NCI-H526 (cell line): ENCODE data around the gene GPM6B.

Source experiments
- DNase-seq, 2 experiments: peaks; one replicate each; lab custom pipeline; 2025; lab: John Stamatoyannopoulos, UW

Gene GPM6B

DNA sequence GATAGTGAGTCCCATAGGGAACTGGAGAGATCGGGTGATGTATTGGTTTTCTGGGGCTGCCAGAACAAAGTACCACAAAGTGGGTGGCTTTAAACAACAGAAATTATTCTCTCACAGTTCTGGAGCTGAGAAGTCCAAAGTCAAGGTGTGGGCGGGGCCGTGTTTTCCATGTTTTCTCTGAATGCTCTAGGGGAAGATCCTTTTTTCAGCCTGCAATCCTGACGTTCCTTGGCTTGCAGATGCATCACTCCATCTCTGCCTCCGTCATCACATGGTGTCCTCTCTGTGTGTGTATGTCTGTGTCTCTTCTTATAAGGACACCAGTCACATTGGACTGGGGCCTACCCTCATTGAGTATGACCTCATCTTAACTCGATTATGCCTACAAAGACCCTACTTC, 7.9 kb upstream of the GPM6B start:
- no peak for DNase-seq

GRCh38 chrX:13821738-13822137, 4.8 kb upstream of the GPM6B start:
- DNase-seq, result no peak

GRCh38 chrX:13816176-13816575, 717 bp downstream of the GPM6B start:
- DNase-seq, result no peak

DNA sequence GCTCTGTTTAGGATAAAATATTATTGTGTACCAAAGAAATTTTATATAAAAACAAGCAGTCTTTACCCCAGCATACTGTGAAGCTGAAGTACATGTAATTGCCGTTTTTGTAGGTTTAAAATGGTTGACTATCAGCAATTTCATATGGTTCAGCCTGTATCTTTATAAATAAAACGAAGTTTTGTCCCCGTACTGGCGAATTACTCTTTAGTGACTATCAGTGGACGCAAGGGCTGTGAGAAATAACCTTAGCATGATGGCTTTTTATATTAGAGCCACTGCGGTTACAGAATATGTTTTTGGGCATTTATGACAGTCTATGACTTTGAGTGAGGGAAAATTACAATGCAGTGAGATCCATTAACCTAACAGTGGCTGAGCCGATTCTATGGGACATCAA, 1.2 kb downstream of the GPM6B start:
- DNase-seq, result no peak

DNA sequence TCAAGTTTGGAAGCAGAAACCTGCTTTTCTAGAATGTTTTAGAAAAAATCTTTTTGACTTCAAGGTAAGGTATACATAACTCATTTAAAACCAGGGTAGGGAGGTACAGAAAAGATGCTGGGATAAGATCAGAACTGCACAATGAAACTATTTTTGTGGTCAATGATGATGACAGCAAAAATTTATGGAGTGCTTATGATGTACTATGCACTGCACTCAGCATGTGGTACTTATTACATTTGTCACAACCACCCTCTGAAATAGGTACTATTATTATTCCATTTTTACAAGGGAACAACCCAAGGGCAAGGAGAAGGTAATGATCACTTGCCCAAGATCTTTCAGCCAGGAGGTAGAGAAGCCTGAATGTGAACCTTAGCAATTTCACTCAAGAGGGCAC, 8.0 kb downstream of the GPM6B start:
- no peak for DNase-seq

DNA sequence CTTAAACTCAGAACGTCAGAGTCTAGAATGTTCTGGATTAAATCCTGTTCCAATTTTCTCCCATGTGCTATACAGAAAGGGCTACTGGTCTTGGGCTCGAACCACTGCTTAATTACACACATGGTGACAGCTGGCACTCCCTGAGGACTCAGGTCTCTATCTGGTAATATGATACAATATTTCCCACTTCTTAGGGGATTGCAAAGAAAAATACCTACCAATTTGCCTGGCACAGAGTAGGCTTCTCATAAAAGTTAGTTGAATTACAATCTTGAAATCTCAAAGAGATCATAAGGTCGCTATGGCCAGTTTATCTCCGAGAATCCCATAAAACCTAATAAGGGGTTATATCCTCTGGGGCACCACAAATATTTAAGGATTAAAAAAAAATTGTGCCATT, 8.6 kb downstream of the GPM6B start:
- no peak for DNase-seq

- no peak for DNase-seq
Measured at GRCh38 chrX:13805241-13805640, 11.7 kb downstream of the GPM6B start.

GRCh38 chrX:13803116-13803515, 13.8 kb downstream of the GPM6B start:
- no peak for DNase-seq

DNA sequence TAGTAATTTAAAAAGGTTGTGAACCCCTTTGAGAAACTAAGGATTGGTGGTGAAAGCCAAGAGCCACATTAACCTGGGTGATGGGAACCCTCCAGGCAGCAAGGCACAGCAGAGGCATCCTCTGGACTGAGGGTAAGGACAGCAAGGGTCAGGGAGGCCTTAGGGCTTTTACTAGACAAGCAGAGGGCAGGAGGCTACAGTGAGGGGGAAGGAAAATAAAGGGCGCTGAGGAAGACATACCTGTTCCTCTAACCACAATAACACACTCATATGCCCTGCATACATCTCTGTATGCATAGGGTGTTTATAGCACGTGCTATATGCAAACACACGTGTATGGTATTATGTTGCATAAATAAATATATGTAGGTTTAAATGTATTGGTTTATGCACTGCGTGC, 18.7 kb downstream of the GPM6B start:
- DNase-seq, result no peak

DNA sequence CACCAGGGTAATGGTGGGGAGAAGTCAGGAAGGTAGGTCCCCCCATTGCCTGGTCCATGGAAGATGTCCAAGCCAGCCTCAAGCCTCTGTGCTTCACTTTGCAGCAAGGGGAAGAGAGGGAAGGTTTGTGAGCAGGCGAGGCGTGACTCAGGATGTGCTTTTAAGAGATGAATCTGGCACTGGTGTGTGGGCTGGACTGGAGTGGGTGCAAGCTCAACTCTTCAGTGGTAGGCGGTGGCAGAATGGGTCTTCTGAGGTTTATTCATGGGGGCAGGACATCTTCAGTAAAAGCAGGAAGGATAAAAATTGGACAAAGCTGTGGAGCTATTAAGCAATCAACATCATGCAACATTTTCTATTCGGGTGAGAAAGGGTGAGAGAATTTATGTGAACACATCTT, 19.4 kb downstream of the GPM6B start:
- DNase-seq, result no peak

DNA sequence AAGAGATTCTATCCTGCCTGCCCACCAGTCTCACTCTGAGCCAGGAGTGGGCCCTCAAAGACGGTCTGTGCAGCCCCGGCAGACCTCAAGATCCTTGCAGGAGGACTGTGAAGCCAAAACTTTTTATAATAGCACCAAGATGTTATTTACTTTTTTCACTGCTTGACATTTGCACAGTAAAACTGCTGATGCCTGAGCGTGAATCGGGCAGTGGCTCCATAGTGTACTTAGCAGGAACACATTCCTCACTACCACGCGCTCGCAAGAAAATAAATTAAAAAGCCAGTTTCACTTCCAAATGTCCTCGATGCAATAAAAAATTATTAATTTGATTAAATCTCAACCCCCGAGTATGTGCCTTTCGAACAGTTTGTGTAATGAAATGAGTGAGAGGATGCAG, 22.5 kb downstream of the GPM6B start:
- no peak for DNase-seq

DNA sequence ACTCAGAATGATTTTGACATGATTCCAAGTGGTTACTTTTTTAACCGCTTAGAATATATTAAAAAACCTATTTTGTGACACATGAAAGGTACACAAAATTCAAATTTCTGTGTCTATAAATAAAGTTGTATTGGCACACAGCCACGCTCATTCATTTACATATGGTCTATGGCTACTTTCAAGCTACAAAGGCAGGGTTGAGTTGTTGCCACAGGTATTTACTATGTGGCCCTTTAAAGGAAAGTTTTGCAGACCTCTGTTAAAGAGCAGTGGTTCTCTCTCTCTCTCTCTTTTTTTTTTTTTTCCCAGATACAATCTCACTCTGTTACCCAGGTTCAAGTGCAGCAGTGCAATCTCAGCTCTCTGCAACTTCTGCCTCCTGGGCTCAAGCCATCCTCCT, 23.0 kb downstream of the GPM6B start:
- no peak for DNase-seq

DNA sequence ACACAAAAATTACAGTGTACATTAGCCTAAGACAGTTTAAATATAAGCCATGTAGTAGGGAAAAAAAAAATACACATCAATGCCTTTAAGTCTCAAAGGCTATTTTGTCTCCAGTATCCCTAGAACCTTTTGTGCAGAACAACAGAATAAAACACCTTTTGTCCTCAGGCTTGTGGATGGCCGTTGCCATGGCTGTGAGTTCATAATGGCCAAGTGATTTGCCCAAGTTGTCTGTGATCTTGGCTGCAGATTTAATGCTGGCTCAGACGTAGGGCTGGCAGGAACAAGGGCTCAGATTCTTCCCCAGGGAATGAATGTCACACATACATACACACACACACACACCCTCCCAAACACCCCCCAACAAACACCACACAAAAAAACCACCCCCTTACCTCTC, 25.3 kb downstream of the GPM6B start:
- DNase-seq, result peak; percentile 8 to 18

DNA sequence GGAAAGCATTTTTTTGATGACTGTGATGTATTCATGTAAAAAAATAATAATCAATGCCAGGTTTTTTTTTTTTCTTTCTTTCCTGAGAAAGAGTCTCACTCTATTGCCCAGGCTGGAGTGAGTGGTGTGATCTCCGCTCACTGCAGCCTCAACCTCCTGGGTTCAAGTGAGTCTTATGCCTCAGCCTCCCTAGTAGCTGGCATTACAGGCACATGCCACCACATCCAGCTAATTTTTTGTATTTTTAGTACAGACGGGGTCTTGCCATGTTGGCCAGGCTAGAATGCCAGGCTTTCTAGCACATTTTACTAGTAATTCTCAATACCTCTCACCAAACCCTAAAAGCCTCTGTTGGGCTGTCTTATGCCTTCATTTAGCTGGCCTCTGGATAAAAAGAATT, 25.7 kb downstream of the GPM6B start:
- DNase-seq, result no peak

GRCh38 chrX:13790206-13791131, 26.4 kb downstream of the GPM6B start:
- peak in 1 of 2 experiments; percentile 30 for DNase-seq

- DNase-seq, result peak; percentile 74 to 84
Measured at GRCh38 chrX:13786048-13786447, 30.8 kb downstream of the GPM6B start.

DNA sequence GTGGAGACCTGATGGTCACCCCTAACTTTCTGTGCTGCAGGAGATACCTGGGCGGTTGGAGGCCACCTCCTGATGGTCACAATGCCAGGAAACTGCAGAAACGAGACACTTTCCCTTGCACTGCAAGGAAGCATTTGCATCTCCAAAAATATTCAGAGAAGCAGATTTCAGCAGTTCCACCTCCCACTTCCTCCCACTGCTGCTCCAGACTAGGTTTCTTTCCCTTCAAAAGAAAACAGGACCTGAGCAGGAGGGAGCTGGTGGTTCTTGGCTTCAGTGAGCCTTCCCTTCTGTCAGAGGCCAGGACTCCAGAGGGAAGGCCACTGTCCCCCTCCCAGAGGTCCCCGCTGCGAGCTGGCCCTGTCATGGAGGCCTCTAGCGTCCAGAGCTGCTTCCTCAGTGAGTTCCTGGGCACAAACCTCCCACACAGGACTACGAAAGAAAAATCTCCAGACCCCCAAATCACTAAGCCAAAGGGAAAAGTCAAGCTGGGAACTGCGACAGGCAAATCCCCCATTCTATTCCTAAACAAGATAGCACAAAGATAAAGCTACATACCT, 35.9 kb downstream of the GPM6B start:
- DNase-seq, result no peak

- DNase-seq, result no peak
Measured at GRCh38 chrX:13778916-13779315, 38.0 kb downstream of the GPM6B start.

- DNase-seq, result no peak
Measured at GRCh38 chrX:13776387-13776786, 40.5 kb downstream of the GPM6B start.

GRCh38 chrX:13775837-13776236, 41.1 kb downstream of the GPM6B start:
- DNase-seq, result no peak

- no peak for DNase-seq
Measured at GRCh38 chrX:13774696-13775095, 42.2 kb downstream of the GPM6B start.

- DNase-seq, result no peak
Measured at GRCh38 chrX:13770013-13770535, 46.8 kb downstream of the GPM6B start.

DNA sequence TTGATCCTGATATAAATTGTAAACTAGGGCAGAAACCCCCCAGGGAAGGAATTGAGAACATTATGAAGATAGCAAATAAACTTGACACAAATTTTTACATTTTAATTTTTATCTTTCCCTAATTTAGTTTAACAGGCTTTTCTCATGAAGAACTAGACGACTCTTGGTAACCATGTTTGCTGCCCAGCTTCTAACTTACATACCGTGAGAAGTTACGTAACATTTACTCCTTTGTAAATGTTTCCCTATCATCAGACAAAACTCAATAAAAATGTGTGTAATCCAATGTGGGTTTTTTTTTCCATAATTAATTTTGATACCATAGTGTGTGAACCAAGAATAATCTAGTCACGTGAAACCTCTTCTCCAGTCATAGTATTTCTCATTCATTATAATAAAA, 48.0 kb downstream of the GPM6B start:
- no peak for DNase-seq
